ENCODE data around the gene MBOAT1. TPM values are rescaled to one million over a fixed set of nuclear protein-coding genes. Genes with fewer than 3 reads are reported as not detected.

The MBOAT1 gene
- polyA plus RNA-seq, 1 of the 3 experiments (the other 2 are of a cell fraction) = 3.0 TPM

DNA sequence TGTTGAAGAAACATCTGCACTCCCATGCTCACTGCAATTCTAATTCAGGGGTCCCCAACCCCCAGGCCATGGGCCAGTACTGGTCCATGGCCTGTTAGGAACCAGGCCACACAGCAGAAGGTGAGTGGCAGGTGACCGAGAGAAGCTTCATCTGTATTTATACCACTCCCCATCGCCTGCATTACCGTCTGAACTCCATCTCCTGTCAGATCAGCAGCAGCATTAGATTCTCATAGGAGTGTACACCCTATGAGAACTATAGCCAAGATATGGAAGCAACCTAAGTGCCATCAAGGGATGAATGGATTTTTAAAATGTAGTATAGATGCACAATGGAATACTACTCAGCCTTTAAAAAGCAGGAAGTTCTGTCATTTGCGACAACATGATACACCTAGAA lies 53.2 kb downstream of the MBOAT1 start:
- Histone ChIP-seq H2AFZ (ENCODE audit: low read depth) (no peak overlapping the region), H3K36me3 (replicated peaks in 1 of 2; ENCODE audit: control insufficient read depth in 1 of 2, insufficient read depth in 2 of 2, low read length in 1 of 2) (no peaks in the 10 kb centered on the region), H3K9me2 (no peaks in the 10 kb centered on the region), H3K79me2 (ENCODE audit: insufficient read depth) (no peaks in the 10 kb centered on the region), H3K9ac (no peak overlapping the region), H3F3A (replicated peaks; ENCODE audit: insufficient read depth) (no peaks in the 10 kb centered on the region), H3K27me3 (ENCODE audit: insufficient read depth) (no peaks in the 10 kb centered on the region), H4K20me1 (ENCODE audit: insufficient read depth) (no peaks in the 10 kb centered on the region), H3K4me2 (no peak overlapping the region), H3K9me3 (no peaks in the 10 kb centered on the region), H3K4me1 (ENCODE audit: control insufficient read depth in 1 of 2, insufficient read depth in 2 of 2, low read depth in 1 of 2, low read length in 1 of 2) (no peaks in the 10 kb centered on the region), H3K4me3 (ENCODE audit: low read depth in 2 of 2, low read length in 1 of 2) (no peak overlapping the region), H3K27ac (ENCODE audit: low read depth in 2 of 2, low read length in 1 of 2) (no peak overlapping the region)
- TF ChIP-seq SMC3 (IDR thresholded peaks at IDR 0.05; ENCODE audit: low read depth, low read length) (no peak), RAD21 (IDR thresholded peaks at IDR 0.05; ENCODE audit: low read length) (no peak), SIN3A (IDR thresholded peaks at IDR 0.05; ENCODE audit: borderline replicate concordance, low read depth, low read length) (no peak), GABPA (IDR thresholded peaks at IDR 0.05; ENCODE audit: low read depth) (no peak), ELF1 (IDR thresholded peaks at IDR 0.05) (no peak), FOSL2 (IDR thresholded peaks at IDR 0.05; ENCODE audit: borderline replicate concordance, low read depth) (no peak), RXRA (IDR thresholded peaks at IDR 0.05; ENCODE audit: borderline replicate concordance, low read depth) (no peak), TEAD4 (IDR thresholded peaks at IDR 0.05; ENCODE audit: borderline replicate concordance, insufficient read depth) (no peak)
- 64% methylated on average over 3 of the region's 4 CpGs for WGBS (ENCODE audit: low lambda C conversion rate)
- POLR2A ChIA-PET = no interaction called here
- no peak for DNase-seq
- CTCF ChIA-PET = no interaction called here

DNA sequence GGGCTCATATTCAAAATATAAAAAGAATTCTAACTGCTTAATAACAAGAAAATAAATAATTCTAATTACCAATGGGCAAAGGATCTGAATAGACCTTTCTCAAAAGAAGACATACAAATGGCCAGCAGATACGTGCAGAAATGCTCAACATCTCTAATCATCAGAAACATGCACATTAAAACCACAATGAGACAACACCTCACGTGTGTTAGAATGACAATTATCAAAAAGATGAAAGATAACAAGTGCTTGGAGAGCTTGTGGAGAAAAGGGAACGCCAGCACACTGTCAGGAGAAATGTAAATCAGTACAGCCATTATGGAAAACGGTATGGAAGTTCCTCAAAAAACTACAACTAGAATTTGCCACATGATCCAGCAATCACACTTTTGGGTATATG lies 53.6 kb downstream of the MBOAT1 start:
- no peak overlapping the region for H2AFZ ChIP-seq (ENCODE audit: low read depth)
- TF ChIP-seq MEF2A (IDR thresholded peaks at IDR 0.05; ENCODE audit: borderline replicate concordance, low read depth) = no peak
- TF ChIP-seq, protein P1, sequence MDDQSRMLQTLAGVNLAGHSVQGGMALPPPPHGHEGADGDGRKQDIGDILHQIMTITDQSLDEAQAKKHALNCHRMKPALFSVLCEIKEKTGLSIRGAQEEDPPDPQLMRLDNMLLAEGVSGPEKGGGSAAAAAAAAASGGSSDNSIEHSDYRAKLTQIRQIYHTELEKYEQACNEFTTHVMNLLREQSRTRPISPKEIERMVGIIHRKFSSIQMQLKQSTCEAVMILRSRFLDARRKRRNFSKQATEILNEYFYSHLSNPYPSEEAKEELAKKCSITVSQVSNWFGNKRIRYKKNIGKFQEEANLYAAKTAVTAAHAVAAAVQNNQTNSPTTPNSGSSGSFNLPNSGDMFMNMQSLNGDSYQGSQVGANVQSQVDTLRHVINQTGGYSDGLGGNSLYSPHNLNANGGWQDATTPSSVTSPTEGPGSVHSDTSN (IDR thresholded peaks at IDR 0.05) = no peak
- no peak for TF ChIP-seq REST (IDR thresholded peaks at IDR 0.05; ENCODE audit: low read depth, low read length)
- no peak for TF ChIP-seq FOXM1 (IDR thresholded peaks at IDR 0.05; ENCODE audit: low read depth)
- no peak for TF ChIP-seq NRF1 (IDR thresholded peaks at IDR 0.05; ENCODE audit: low read depth, low read length)
- no peak for TF ChIP-seq SIN3A (IDR thresholded peaks at IDR 0.05; ENCODE audit: borderline replicate concordance, low read depth, low read length)
- no peak for TF ChIP-seq YY1 (IDR thresholded peaks at IDR 0.05; ENCODE audit: low read depth)
- TF ChIP-seq NFIC (IDR thresholded peaks at IDR 0.05; ENCODE audit: borderline replicate concordance) = no peak
- no peak overlapping the region for H3K9ac ChIP-seq
- H3K27me3 ChIP-seq (ENCODE audit: insufficient read depth) = no peaks in the 10 kb centered on the region
- H3K79me2 ChIP-seq (ENCODE audit: insufficient read depth) = no peaks in the 10 kb centered on the region
- H4K20me1 ChIP-seq (ENCODE audit: insufficient read depth) = no peaks in the 10 kb centered on the region
- DNase-seq = no peak
- no peak overlapping the region for H3K4me3 ChIP-seq (ENCODE audit: low read depth in 2 of 2, low read length in 1 of 2)
- no peak overlapping the region for H3K27ac ChIP-seq (ENCODE audit: low read depth in 2 of 2, low read length in 1 of 2)
- CTCF ChIA-PET = no interaction called here
- no peaks in the 10 kb centered on the region for H3K9me3 ChIP-seq
- WGBS (ENCODE audit: low lambda C conversion rate) = 75% methylated on average over 4 of the region's 4 CpGs
- H3K9me2 ChIP-seq = no peaks in the 10 kb centered on the region
- no peaks in the 10 kb centered on the region for H3F3A ChIP-seq (replicated peaks; ENCODE audit: insufficient read depth)
- no peaks in the 10 kb centered on the region for H3K36me3 ChIP-seq (replicated peaks in 1 of 2; ENCODE audit: control insufficient read depth in 1 of 2, insufficient read depth in 2 of 2, low read length in 1 of 2)
- no peak overlapping the region for H3K4me2 ChIP-seq
- POLR2A ChIA-PET = no interaction called here
- H3K4me1 ChIP-seq (ENCODE audit: control insufficient read depth in 1 of 2, insufficient read depth in 2 of 2, low read depth in 1 of 2, low read length in 1 of 2) = no peaks in the 10 kb centered on the region

Data from SK-N-SH (cell line).